Mesendoderm (in vitro differentiated cells): ENCODE results near the gene STARD10.
"Not testable (repeated sequence)": the region's sequence is repeated elsewhere in the genome, so short reads cannot be mapped to it uniquely, and the experiment has no call there.

Experiments used
- DNase-seq: peaks from one replicate; pipeline ENCODE4 v3.0.0; 2013
- H2AK5ac ChIP-seq: 2 replicates; pipeline ENCODE4 v1.6.1; 2013; ENCODE audit warnings: low read length, inconsistent platforms
- H2BK120ac ChIP-seq: 2 replicates; pipeline ENCODE4 v1.6.1; 2013; ENCODE audit warnings: low read depth, mild to moderate bottlenecking, low read length, moderate library complexity, mixed read lengths
- H2BK15ac ChIP-seq: replicated peaks from 2 replicates; pipeline ENCODE4 v1.6.1; 2013; ENCODE audit warnings: low read depth, mild to moderate bottlenecking, moderate library complexity
- H2BK5ac ChIP-seq: 2 replicates; pipeline ENCODE4 v1.6.1; 2013; ENCODE audit warnings: low read length, inconsistent platforms
- H3K18ac ChIP-seq: 2 replicates; pipeline ENCODE4 v1.6.1; 2013; ENCODE audit warnings: mild to moderate bottlenecking, low read length, mixed read lengths
- H3K23ac ChIP-seq: one replicate; pipeline ENCODE4 v1.6.1; 2013; ENCODE audit warnings: low read length
- H3K27ac ChIP-seq: 2 replicates; pipeline ENCODE4 v1.5.1; 2013; ENCODE audit warnings: low read depth, mild to moderate bottlenecking, inconsistent platforms, low read length, moderate library complexity
- H3K27me3 ChIP-seq: 2 replicates; pipeline ENCODE4 v1.6.1; 2013; ENCODE audit warnings: low read length, control low read depth, mild to moderate bottlenecking, inconsistent platforms; ENCODE audit not compliant: insufficient read depth, poor library complexity
- H3K36me3 ChIP-seq: 2 replicates; pipeline ENCODE4 v1.6.1; 2013; ENCODE audit warnings: low read length, inconsistent platforms; ENCODE audit not compliant: control insufficient read depth, insufficient read depth
- H3K4ac ChIP-seq: one replicate; pipeline ENCODE4 v1.6.1; 2013; ENCODE audit warnings: low read depth, mild to moderate bottlenecking, low read length, moderate library complexity
- H3K4me1 ChIP-seq: 2 replicates; pipeline ENCODE4 v1.6.1; 2013; ENCODE audit warnings: low read depth, low read length, inconsistent platforms; ENCODE audit not compliant: control insufficient read depth
- H3K4me2 ChIP-seq: 2 replicates; pipeline ENCODE4 v1.6.1; 2013; ENCODE audit warnings: low read length
- H3K4me3 ChIP-seq: 2 replicates; pipeline ENCODE4 v1.5.1; 2013; ENCODE audit warnings: mild to moderate bottlenecking, low read length
- H3K56ac ChIP-seq: one replicate; pipeline ENCODE4 v1.6.1; 2013; ENCODE audit warnings: low read length
- H3K79me1 ChIP-seq: 2 replicates; pipeline ENCODE4 v1.6.1; 2013; ENCODE audit warnings: low read length, inconsistent platforms
- H3K79me2 ChIP-seq: 2 replicates; pipeline ENCODE4 v1.6.1; 2013; ENCODE audit warnings: mild to moderate bottlenecking, low read length; ENCODE audit not compliant: control insufficient read depth, insufficient read depth
- H3K9ac ChIP-seq: 2 replicates; pipeline ENCODE4 v1.6.1; 2013; ENCODE audit warnings: low read length, inconsistent platforms
- H4K5ac ChIP-seq: one replicate; pipeline ENCODE4 v1.6.1; 2013; ENCODE audit warnings: low read length
- H4K8ac ChIP-seq: one replicate; pipeline ENCODE4 v1.6.1; 2013; ENCODE audit warnings: low read depth, mild to moderate bottlenecking, control low read depth, low read length, moderate library complexity
- WGBS: extraction: QIAGEN DNeasy Blood & Tissue Kit; methylation state at CpG from one replicate; pipeline ENCODE4 v1.1.7; 2013; ENCODE audit warnings: low lambda C conversion rate, missing lambda C conversion rate; ENCODE audit not compliant: insufficient coverage; ENCODE audit errors: extremely low coverage; 5-methylcytosine and 5-hydroxymethylcytosine counted together

Gene STARD10

GRCh38 chr11:72808331-72808798 lies 14.5 kb upstream of the STARD10 start:
- Histone ChIP-seq H3K18ac (no peak overlapping the region), H3K4me1 (peaks cover 3% of the 10 kb centered on the region), H3K27me3 (no peaks in the 10 kb centered on the region), H2AK5ac (no peak overlapping the region), H3K79me2 (no peaks in the 10 kb centered on the region), H4K5ac (no peak overlapping the region), H2BK5ac (no peak overlapping the region), H3K56ac (no peak overlapping the region), H4K8ac (no peak overlapping the region), H3K4ac (no peak overlapping the region), H3K27ac (no peak overlapping the region), H2BK120ac (no peak overlapping the region), H3K4me2 (no peak overlapping the region), H2BK15ac (no peak overlapping the region), H3K36me3 (no peaks in the 10 kb centered on the region), H3K4me3 (no peak overlapping the region), H3K9ac (no peak overlapping the region), H3K23ac (no peak overlapping the region), H3K79me1 (no peaks in the 10 kb centered on the region)
- DNase-seq: no peak
- no CpG with 5 or more reads among the region's 4 CpGs for WGBS

DNA sequence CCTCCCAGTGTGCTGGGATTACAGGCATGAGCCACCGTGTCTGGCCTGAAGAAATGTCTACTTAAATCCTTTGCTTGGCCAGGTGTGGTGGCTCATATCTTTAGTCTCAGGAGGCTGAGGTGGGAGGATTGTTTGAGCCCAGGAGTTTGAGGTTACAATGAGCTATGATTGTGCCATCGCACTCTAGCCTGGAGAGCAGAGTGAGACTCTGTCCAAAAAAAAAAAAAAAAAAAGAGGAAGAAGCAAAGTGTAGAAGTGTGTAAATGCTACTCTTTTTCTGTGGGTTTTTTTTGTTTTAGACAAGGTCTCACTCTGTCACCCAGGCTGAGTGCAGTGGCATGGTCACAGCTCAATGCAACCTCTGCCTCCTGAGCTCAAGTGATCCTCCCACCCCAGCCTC lies 13.9 kb upstream of the STARD10 start:
- no peak for DNase-seq
- no peak overlapping the region for H3K4me2 ChIP-seq
- H3K18ac ChIP-seq: no peak overlapping the region
- H4K8ac ChIP-seq: no peak overlapping the region
- H3K56ac ChIP-seq: no peak overlapping the region
- H3K36me3 ChIP-seq: no peaks in the 10 kb centered on the region
- no peak overlapping the region for H2BK5ac ChIP-seq
- no peaks in the 10 kb centered on the region for H3K79me1 ChIP-seq
- H2BK120ac ChIP-seq: no peak overlapping the region
- H3K9ac ChIP-seq: no peak overlapping the region
- no CpG with 5 or more reads among the region's 2 CpGs for WGBS
- no peak overlapping the region for H2AK5ac ChIP-seq
- no peaks in the 10 kb centered on the region for H3K4me1 ChIP-seq
- H4K5ac ChIP-seq: no peak overlapping the region
- H3K23ac ChIP-seq: no peak overlapping the region
- no peak overlapping the region for H3K4ac ChIP-seq
- no peak overlapping the region for H3K27ac ChIP-seq
- H3K4me3 ChIP-seq: no peak overlapping the region
- no peaks in the 10 kb centered on the region for H3K27me3 ChIP-seq
- no peaks in the 10 kb centered on the region for H3K79me2 ChIP-seq
- H2BK15ac ChIP-seq: no peak overlapping the region

DNA sequence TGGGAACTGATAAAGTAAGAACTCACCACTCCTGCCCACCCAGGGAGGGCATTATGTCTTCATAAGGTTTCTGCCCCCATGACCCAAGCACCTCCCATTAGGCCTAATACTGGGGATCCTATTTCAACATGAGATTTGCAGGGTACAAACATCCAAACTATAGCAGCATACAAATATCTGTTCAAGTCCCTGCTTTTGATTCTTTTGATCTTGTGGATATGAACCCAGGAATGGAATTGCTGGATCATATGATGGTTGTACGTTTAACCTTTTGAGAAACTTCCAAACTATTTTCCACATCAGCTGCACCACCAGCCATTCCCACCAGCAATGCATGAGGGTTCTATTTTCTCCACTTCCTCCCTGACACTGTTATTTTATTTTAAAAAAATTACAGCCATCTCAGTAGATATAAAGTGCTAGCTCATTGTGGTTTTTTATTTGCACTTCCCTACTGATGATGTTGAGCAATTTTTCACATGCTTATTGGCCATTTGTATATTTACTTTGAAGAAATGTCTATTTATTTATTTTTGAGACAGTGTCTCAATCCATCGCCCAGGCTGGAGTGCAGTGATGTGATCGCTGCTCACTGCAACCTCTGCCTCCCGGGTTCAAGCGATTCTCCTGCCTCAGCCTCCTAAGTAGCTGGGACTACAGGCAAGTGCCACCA lies 13.3 kb upstream of the STARD10 start:
- H3K27me3 ChIP-seq: no peaks in the 10 kb centered on the region
- no peak overlapping the region for H4K8ac ChIP-seq
- no CpG with 5 or more reads among the region's 5 CpGs for WGBS
- no peak overlapping the region for H3K9ac ChIP-seq
- H3K27ac ChIP-seq: no peak overlapping the region
- H2AK5ac ChIP-seq: no peak overlapping the region
- no peaks in the 10 kb centered on the region for H3K79me1 ChIP-seq
- H3K18ac ChIP-seq: no peak overlapping the region
- H4K5ac ChIP-seq: no peak overlapping the region
- DNase-seq: no peak
- no peak overlapping the region for H2BK120ac ChIP-seq
- no peak overlapping the region for H3K4me3 ChIP-seq
- H2BK5ac ChIP-seq: no peak overlapping the region
- H2BK15ac ChIP-seq: no peak overlapping the region
- no peaks in the 10 kb centered on the region for H3K79me2 ChIP-seq
- no peak overlapping the region for H3K4me2 ChIP-seq
- no peaks in the 10 kb centered on the region for H3K4me1 ChIP-seq
- no peak overlapping the region for H3K23ac ChIP-seq
- no peak overlapping the region for H3K56ac ChIP-seq
- no peaks in the 10 kb centered on the region for H3K36me3 ChIP-seq
- H3K4ac ChIP-seq: no peak overlapping the region

DNA sequence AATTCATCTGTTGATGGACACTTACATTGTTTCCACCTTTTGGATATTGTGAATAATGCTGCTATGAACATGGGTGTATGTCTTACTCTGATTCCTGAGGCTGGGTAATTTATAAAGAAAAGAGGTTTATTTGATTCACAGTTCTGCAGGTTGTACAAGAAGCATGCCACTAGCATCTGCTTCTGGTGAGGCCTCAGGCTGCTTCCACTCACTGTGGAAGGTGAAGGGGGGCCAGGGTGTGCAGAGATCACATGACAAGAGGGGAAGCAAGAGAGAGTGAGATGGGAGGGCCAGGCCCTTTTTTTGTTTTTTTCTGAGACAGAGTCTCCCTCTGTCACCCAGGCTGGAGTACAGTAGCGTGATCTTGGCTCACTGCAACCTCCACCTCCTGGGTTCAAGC lies 12.5 kb upstream of the STARD10 start:
- not testable (repeated sequence) for H3K9ac ChIP-seq, H3K56ac ChIP-seq, H3K4me3 ChIP-seq, H2BK120ac ChIP-seq, H3K79me1 ChIP-seq, DNase-seq, H2BK5ac ChIP-seq, H3K4ac ChIP-seq, H3K36me3 ChIP-seq, H3K79me2 ChIP-seq, H3K4me2 ChIP-seq, H3K18ac ChIP-seq, H3K27me3 ChIP-seq, H3K27ac ChIP-seq, H3K4me1 ChIP-seq, H2BK15ac ChIP-seq, H4K8ac ChIP-seq, H4K5ac ChIP-seq, H3K23ac ChIP-seq, H2AK5ac ChIP-seq
- WGBS: no CpG with 5 or more reads among the region's 1 CpG

GRCh38 chr11:72805216-72805615 lies 11.4 kb upstream of the STARD10 start:
- no peak overlapping the region for H3K18ac ChIP-seq
- H3K4me2 ChIP-seq: no peak overlapping the region
- H3K56ac ChIP-seq: no peak overlapping the region
- no peak overlapping the region for H3K23ac ChIP-seq
- no peaks in the 10 kb centered on the region for H3K79me2 ChIP-seq
- no peak overlapping the region for H4K5ac ChIP-seq
- DNase-seq: no peak
- H4K8ac ChIP-seq: no peak overlapping the region
- H2BK120ac ChIP-seq: no peak overlapping the region
- no peak overlapping the region for H2BK5ac ChIP-seq
- no peaks in the 10 kb centered on the region for H3K79me1 ChIP-seq
- H3K27ac ChIP-seq: no peak overlapping the region
- H3K4me3 ChIP-seq: no peak overlapping the region
- H2AK5ac ChIP-seq: no peak overlapping the region
- no peaks in the 10 kb centered on the region for H3K27me3 ChIP-seq
- H3K36me3 ChIP-seq: no peaks in the 10 kb centered on the region
- no peak overlapping the region for H3K9ac ChIP-seq
- H2BK15ac ChIP-seq: no peak overlapping the region
- WGBS: no CpG with 5 or more reads among the region's 6 CpGs
- no peaks in the 10 kb centered on the region for H3K4me1 ChIP-seq
- no peak overlapping the region for H3K4ac ChIP-seq

DNA sequence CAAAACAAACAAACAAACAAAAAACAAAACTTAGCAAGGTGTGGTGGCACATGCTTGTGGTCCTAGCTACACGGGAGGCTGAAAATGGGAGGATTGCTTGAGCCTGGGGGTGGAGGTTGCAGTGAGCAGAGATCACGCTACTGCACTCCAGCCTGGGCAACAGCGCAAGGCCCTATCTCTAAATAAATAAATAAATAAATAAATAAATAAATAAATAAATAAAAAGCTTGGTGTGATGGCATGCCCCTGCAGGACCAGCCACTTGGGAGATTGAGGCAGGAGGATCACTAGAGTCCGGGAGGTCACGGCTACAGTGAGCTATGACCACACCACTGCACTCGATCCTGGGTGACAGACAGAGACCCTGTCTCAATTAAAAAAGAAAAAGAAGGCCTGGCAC lies 9.0 kb upstream of the STARD10 start:
- WGBS: no CpG with 5 or more reads among the region's 6 CpGs
- H3K27ac ChIP-seq: no peak overlapping the region
- H3K56ac ChIP-seq: no peak overlapping the region
- H3K18ac ChIP-seq: no peak overlapping the region
- no peak overlapping the region for H2BK15ac ChIP-seq
- DNase-seq: no peak
- no peak overlapping the region for H2AK5ac ChIP-seq
- H3K79me2 ChIP-seq: no peaks in the 10 kb centered on the region
- no peaks in the 10 kb centered on the region for H3K79me1 ChIP-seq
- no peak overlapping the region for H3K23ac ChIP-seq
- H3K36me3 ChIP-seq: no peaks in the 10 kb centered on the region
- no peak overlapping the region for H4K5ac ChIP-seq
- no peak overlapping the region for H3K4me2 ChIP-seq
- H3K4ac ChIP-seq: no peak overlapping the region
- no peaks in the 10 kb centered on the region for H3K27me3 ChIP-seq
- H2BK5ac ChIP-seq: no peak overlapping the region
- no peak overlapping the region for H3K4me3 ChIP-seq
- H3K9ac ChIP-seq: no peak overlapping the region
- H4K8ac ChIP-seq: no peak overlapping the region
- no peak overlapping the region for H2BK120ac ChIP-seq
- peaks cover 4% of the 10 kb centered on the region for H3K4me1 ChIP-seq
